Measurements from ENCODE around the gene ARHGEF10L.
A peak's percentile ranks its signal among the peaks of the same experiment; 100 is the strongest.

The ARHGEF10L gene

DNA sequence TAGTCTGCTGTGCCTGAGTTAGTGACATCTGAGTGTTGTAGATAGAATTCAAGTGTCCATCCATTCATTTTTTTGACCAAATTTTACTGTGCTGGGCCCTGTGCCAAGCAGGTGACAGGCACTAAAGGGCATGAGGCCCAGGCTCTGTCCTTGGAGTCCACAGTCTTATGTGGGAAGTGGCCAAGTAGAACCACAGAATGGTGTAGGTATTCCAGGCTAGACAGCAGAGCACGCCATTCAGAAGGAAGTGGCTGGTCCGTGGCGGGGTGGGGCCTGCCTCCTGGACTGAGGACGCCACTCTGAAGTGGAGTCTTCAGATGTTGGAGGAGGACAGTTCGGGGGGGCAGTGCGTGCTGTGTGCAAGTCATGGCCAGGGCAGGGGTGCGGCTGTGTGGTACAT is 146.8 kb downstream of the ARHGEF10L start:
- DNase-seq = peak in 2 of 3 experiments; percentile 9 to 26

DNA sequence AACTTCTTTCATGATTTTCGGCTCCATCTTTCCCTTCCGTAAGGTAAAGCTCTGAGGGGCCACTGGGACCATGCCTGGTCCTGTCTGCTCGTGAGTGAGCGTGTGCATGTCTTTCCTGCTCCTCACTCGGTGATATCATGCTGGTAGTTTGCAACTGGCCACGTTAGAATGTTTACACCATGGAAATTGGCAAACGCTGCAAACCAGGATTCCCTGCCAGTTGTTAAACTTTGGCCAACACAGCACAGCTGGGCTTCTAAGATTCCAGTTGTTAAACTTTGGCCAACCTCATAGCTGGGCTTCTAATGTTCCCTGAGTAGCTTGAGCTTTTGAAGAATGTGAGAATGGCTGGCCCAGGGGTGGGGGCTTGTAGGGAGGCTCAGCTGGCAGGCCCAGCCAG is 147.6 kb downstream of the ARHGEF10L start:
- no peak for DNase-seq

DNA sequence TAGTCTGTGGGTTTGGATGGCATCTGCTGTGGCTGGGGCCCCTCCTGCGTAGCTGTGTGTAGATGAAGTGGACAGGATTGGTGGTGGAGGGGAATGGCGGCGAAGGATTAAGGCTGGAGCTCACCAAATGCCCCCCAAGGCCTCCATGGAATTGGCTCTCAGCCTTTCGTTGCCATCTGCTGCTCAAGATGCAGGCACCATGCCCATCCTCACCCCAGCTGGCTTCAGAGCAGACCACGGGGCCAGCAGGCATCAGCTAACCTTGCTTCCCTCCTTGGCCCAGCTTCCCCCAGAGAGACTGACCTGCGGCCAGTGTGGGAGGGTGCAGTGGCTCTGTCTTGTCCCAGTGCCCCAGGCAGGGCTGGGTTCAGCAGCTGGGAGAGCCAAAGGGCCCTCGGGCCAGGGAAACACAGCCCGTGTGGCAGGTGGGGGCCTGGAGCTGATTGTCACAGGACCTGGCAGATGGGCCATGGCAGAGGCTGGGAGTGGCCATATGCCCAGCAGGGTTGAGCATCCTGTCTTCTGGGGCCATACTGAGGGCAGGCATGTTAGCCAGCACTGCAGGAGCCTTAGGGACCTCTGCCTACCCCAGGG is 148.8 kb downstream of the ARHGEF10L start:
- DNase-seq = no peak

- no peak for DNase-seq
Observed at GRCh38 chr1:17689011-17689410, 149.5 kb downstream of the ARHGEF10L start.

DNA sequence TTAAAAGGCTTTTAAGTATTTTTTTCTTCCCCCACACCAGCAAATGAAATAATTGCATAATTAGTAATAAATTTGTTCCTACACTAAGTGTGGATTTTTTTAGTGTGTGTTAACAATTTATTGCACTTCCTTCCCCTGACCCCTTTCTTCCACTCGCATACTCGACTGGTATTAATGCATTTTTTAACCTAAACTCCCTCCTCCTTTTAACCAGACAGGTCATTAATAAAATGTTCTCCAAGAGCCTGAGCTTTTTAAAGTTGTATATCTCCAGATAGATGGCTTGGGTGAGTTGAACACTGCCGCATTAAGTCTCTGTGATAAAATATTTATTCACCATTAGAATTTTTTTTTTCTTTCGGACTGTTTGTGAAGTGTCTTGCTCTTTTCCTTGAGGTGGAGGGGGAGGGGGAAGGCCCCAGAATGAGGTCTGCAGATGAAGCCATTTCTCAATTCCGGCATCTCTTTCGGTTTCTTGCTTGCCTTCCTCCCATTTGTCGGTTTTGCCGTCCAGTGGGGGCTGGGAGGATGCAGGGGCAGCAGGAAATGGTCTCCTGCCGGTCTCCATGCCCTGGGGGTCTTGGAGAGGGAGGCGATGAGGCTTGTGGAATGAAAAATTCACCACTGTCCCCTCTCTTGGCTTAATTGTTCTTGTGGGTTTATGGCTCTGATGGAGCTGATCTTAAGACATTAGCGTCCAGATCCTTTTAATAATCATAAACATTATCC is 151.6 kb downstream of the ARHGEF10L start:
- DNase-seq = no peak

DNA sequence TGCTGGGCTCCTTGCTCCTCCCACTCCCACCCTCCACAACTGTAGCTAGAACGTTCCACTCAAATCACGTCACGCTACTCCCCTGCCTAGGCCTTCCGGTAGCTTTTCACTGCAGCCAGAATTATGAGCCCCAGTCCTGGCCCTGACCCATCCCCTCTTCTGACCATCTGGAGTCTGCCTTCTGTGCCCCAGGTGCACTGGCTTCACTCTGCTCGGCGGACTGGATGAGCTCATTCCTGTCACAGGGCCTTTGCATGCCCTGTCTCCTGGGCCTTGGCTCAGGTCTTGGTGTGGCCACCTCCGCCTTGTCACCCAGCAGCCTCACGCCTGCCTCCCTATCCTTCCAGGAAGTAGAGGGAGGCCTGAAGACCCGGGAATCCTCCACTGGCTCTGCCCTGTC is 153.1 kb downstream of the ARHGEF10L start:
- DNase-seq = no peak

- no peak for DNase-seq
Observed at GRCh38 chr1:17696417-17697301, 157.2 kb downstream of the ARHGEF10L start.

DNA sequence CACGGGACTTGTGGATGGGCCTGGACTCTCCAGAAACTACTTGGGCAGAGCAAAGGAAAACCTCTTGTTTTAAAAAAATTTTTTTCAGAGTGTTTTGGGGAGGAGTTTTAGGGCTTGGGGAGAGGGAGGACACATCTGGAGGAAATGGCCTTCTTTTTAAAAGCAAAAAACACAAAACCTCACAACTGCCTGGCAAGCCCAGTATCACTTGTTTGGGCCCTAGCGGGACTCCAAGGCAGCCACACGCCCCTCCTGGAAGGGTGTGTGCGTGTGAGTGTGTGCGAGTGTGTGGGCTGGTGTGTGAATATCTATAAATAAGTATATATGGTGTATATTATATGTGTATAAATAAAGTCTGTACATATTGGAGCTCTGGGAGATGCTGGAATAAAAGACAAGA is 158.0 kb downstream of the ARHGEF10L start:
- DNase-seq = no peak

- DNase-seq = no peak
Observed at GRCh38 chr1:17699581-17699980, 160.1 kb downstream of the ARHGEF10L start.

DNA sequence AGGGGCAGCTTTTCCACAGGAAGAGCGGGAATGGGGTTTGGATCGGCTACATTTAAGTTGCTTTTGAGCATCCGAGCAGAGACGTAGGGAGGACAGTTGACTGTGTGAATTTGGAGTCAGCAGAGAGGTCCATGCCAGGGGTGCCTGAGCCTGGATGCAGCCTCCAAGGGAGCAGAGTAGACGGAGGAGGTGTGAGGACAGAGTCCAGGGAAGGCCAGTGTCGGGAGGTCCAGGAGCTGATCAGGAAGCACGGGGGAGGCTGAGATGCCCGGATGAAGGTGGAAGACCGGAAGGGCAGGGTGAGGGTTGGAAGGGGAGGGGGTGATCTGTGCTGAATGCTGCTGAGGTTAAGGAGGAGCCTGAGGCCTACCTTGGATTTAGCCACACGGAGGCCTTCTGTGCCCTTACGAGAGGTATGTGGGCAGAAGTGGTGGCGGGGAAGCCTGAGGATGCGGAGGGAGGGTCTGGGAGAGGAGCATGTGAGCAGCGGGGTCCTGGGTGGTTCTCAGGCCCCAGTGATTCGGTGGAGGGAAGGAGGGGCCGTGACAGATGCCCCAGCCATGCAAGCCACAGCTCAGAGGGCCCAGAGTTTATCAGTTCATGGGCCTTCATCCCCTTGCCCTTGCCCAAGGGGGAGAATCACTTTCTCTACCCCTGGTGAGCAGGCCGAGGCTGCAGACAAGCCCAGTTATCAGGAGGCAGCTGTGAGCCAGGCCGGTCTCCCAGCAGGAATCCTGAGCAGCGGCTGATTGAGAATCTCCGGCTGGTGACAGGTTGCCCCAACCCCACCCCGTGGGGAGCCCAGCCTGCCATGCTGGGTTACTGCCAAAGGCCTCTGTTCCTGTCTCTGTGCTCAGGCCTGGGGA is 161.7 kb downstream of the ARHGEF10L start:
- peak in 1 of 3 experiments; percentile 12 for DNase-seq

GRCh38 chr1:17704176-17704575 is 164.7 kb downstream of the ARHGEF10L start:
- no peak for DNase-seq

GRCh38 chr1:17706445-17706844 is 166.9 kb downstream of the ARHGEF10L start:
- DNase-seq = peak in 2 of 3 experiments; percentile 11 to 52

GRCh38 chr1:17709981-17710380 is 170.5 kb downstream of the ARHGEF10L start:
- DNase-seq = no peak

- DNase-seq = no peak
Observed at GRCh38 chr1:17710889-17711576, 171.5 kb downstream of the ARHGEF10L start.

- DNase-seq = no peak
Observed at GRCh38 chr1:17711577-17711910, 172.0 kb downstream of the ARHGEF10L start.

DNA sequence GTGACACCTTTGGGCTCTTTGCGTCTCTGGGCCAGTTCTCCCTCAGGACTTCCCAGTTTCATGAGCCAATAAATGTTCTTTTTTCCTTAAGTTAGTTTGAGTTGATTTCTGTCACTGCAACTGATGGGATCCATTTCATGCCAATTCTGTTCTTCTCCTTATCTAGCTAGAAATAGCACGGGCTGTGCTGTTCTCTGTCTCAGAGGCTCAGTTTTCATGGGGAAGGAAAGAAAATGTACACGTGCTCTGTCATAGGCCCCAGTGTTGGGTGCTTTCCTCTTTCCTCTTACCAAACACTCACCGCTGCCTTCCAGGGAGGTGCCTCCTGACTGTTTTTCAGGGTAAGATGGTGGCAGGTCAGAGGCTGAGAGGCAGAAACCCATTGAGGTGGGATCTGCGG is 172.4 kb downstream of the ARHGEF10L start:
- DNase-seq = no peak

DNA sequence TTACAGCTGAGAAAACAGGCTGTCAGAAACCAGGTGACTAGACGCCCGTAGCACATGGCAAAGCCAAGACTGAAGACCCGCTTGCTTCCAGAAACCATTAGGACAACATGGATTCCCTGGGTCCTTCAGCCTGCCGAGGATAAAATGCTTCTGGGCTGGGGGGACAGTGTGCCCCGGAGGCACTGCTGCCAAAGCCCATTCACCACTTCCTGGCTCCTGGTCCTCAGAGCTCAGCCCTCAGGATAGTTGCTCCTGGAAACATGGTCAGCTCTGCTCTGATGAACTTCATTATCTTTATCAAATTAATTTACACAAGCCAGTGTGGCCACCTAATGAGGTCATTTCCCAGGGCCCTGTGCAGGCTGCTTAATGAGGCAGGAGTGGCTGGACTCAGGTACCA is 174.5 kb downstream of the ARHGEF10L start:
- no peak for DNase-seq

DNA sequence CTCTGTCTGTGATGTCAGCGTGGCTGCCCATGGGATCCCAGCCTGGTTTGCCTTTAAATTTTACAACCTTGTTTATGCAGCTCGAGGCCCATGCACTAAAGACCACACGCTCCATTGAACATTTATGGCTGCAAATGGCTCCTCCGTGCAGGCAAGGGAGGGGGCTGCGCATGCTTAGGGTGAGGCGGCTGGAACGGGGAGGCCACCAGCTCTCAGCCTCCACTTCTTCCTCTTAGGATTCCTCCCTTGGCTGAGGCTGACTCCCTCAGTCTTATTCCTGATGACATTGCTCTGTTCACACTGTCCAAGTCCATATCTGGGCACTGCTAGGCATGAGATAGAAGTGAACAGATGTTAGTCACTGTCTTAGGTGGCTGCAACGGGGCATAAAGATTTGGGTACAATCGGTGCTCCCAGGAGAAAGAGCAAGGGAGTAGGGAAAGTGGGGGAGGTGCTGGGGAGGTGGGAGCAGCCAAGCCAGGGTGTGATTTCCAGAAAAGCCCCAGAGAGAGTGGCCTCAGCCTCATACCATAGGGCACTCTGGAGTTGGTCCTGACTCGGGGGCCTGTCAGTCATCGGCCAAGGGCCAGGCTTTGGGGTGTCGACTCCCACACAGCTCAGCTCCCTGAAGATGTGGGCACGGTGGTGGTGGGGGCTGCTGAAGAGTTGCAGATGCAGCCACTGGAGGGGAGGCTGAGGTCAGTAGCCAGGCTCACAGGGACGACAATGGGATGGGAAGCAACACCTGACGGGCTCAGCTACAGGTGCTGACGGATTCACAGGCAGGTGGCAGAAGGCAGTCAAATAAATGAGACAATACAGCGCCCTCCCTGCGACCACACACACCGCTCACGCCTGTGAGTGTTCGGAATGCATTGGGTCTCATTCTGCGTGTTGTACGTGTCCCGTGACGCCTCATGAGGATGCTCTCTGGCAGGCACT is 178.4 kb downstream of the ARHGEF10L start:
- peak in 2 of 3 experiments; percentile 4 to 95 for DNase-seq

GRCh38 chr1:17719874-17720273 is 180.4 kb downstream of the ARHGEF10L start:
- no peak for DNase-seq

DNA sequence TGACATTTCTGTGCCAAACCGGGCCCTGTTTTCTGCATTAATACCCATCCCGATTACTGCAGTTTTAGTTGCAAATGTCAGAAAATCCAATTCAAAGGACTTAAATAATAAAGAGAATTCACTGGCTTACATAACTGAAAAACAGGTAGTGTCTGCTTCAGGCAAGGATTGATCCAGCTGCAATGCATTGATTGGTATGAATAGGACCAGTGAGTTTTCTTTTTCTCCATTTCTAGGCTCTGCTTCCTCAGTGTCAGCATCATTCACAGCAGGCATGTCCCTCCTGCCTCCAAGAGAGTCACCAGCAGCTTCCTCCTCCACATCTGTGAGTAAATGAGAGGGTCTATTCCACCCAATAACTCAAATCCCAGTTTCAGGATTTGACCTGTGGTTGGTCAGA is 181.9 kb downstream of the ARHGEF10L start:
- no peak for DNase-seq

GRCh38 chr1:17723684-17724083 is 184.2 kb downstream of the ARHGEF10L start:
- DNase-seq = no peak

Data from NCI-H1417 (cell line).